HG03354 (cell line): ENCODE data around the gene CAPNS2.
"Not testable (repeated sequence)": the region's sequence is repeated elsewhere in the genome, so short reads cannot be mapped to it uniquely, and the experiment has no call there.

Experiments used
- ATAC-seq: cut with Tn5 transposase; IDR thresholded peaks from one replicate; pipeline ENCODE4 v1.9.1; 2021; ENCODE audit warnings: mild to moderate bottlenecking; ENCODE audit not compliant: unreplicated experiment, poor library complexity, severe bottlenecking

Gene CAPNS2

GRCh38 chr16:55565086-55565485 is 1.4 kb upstream of the CAPNS2 start:
- no peak for ATAC-seq

- no peak for ATAC-seq
Observed at GRCh38 chr16:55567382-55567781, 898 bp downstream of the CAPNS2 start.

- ATAC-seq, result no peak
Observed at GRCh38 chr16:55568207-55568606, 1.7 kb downstream of the CAPNS2 start.

GRCh38 chr16:55569025-55569424 is 2.5 kb downstream of the CAPNS2 start:
- ATAC-seq, result no peak

DNA sequence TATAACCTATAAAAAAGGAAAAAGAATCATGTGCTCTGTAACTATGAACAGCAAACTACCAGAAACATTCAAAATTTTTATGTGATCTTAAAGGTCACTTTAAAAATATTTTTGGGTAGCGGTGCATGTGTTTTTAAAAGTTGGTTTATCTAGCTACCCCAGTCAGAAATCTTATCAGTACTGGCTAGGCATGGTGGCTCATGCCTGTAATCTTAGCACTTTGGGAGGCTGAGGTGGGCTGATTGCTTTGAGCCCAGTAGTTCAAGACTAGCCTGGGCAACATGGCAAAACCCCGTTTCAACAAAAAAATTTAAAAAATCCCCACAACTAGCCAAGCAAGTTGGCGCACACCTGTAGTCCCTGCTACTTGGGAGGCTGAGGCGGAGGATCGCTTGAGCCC is 3.7 kb downstream of the CAPNS2 start:
- ATAC-seq, result no peak

GRCh38 chr16:55571191-55571897 is 4.9 kb downstream of the CAPNS2 start:
- ATAC-seq, result no peak

DNA sequence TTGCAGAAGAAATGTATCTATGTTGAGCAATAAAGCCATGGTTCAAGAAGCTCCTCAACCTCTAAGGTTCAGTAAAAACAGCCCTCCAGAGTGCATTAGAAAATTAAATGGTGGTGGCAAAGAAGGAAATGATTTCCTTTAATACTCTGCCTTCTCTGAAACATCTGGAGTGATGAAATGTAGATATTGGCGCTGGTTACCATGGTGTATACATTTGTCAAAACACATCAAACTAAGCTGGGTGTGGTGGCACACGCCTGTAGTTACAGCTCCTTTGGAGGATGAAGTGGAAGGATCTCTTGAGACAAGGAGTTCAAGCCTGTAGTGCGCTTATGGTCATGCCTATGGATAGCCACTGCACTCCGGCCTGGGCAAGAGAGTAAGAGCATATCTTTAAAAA is 6.0 kb downstream of the CAPNS2 start:
- no peak for ATAC-seq

DNA sequence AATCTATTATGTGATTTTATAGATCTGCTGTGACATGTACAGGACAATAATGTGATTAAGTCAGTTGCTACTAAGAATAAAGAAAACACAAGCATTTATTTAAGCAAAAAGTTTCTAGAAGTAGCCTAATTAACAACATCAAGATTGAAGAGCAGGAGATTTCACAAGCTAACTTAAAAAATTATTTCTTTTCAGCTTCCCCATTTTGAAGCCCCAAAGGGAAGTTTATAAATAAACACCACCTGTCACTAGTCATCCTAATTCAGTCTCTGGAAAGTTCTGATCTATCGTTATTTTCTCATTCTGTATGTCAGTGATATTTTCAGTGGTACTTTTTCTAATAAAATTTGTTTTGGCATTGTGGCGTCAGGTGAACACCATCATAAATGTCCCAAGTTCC is 8.3 kb downstream of the CAPNS2 start:
- ATAC-seq, result no peak

- ATAC-seq, result no peak
Observed at GRCh38 chr16:55575496-55575895, 9.0 kb downstream of the CAPNS2 start.

DNA sequence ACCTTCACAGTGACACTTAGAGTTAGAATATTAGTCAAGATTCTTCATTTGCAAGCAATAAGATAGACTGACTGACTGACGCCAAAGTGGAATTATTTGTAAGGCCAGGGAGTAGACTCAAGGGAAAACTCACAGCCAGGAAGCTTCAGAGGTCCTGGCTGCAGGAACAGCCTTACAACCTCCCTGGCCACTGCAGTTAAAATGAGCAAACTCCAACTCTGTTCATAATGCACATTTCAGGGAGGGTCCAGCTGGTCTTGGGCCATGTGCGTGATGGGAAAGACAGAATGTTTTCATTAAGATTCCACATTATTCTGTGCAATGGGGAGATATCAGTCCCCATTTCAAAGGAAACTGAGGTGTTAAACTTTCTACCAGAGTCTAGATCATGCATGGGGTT is 9.9 kb downstream of the CAPNS2 start:
- ATAC-seq, result no peak

GRCh38 chr16:55577887-55578286 is 11.4 kb downstream of the CAPNS2 start:
- ATAC-seq, result no peak

- no peak for ATAC-seq
Observed at GRCh38 chr16:55585631-55586030, 19.1 kb downstream of the CAPNS2 start.

DNA sequence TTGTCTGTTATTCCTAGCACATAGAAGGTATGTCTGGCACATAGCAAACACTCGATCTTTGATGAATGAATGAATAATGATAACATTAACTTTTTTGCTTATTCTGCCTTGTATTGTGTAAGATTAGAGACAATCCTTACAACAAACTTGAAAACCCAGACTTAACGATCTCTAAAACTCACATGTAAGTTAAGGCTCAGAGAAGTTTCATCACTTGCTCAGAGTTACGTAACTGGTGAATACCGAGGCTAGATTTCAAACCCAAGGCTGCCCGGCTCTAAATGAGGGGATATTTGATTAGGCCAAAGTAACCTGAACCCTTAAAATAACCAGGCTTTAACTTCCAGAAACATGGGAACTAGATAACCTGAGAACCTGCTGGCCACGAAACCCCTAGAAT is 22.3 kb downstream of the CAPNS2 start:
- ATAC-seq, result no peak

- ATAC-seq, result no peak
Observed at GRCh38 chr16:55592306-55592705, 25.8 kb downstream of the CAPNS2 start.

DNA sequence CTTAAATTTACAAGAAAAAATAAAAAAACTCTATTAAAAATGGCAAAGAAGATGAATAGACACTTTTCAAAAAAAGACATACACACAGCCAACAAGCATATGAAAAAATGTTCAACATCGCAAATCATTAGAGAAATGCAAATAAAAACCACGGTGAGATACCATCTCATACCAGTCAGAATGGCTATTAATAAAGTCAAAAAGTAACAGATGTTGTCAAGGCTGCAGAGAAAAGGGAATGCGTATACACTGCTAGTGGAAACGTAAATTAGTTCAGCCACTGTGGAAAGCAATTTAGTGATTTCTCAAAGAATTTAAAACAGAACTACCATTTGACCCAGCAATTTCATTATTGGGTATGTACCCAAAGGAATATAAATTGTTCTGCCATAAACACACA is 31.4 kb downstream of the CAPNS2 start:
- ATAC-seq, result no peak

DNA sequence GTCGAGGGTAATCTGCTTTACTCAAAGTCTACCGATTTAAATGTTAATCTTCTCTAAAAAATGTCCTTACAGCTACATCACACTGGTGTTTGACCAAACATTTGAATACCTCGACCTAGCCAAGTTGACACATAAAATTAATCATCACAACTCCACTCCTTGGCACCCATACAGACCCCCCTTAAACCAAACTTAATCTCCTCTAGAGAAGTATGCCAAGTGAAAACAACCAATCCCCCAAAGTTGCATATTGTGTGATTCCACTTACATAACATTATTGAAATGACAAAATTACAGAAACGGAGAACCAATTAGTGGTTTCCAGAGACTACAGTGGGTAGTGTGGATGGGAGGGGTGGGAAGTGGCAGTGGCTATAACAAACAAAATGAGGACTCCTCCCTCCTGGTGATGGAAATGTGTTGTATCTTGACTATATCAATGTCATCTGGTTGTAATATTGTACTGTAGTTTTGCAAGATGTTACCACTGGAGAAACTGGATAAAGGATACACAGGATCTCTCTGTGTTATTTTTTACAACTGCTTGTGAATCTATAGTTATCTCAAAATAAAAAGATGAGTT is 39.4 kb downstream of the CAPNS2 start:
- ATAC-seq, result no peak

DNA sequence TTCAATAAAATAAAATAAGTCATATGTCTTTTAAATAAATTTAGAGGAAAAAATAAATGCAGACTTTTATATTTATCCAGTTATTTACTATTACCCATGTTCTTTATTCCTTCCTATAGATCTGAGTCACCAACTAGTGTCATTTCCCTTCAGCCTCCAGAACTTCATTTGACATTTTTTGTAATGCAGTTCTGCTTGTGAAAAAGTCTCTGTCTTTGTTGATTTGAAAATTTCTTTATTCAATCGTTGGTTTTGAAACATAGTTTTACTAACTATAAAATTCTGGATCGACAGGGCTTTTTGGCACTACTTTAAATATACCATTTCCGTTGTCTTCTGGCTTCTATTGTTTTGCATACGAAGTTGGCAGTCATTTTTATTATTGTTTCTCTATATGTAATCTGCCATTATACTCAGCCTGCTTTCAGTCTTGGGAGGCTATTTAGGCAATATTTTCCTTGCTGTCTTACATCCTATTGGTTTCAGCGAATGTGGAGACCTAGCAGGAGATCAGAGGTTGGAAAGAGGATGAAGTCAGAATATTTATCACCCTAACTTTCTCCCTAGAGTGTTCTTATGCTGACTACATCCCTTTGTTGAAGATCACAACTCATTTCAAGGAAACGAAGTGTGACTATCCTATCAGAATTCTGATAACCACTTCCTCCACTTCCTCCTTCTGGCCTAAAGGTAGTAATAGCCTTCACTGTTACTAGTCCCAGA is 47.3 kb downstream of the CAPNS2 start:
- no peak for ATAC-seq

- ATAC-seq, result no peak
Observed at GRCh38 chr16:55615071-55615470, 48.6 kb downstream of the CAPNS2 start.

GRCh38 chr16:55615670-55616069 is 49.2 kb downstream of the CAPNS2 start:
- ATAC-seq, result not testable (repeated sequence)
